ENCODE measurements around the gene NCKIPSD.

NCKIPSD gene

DNA sequence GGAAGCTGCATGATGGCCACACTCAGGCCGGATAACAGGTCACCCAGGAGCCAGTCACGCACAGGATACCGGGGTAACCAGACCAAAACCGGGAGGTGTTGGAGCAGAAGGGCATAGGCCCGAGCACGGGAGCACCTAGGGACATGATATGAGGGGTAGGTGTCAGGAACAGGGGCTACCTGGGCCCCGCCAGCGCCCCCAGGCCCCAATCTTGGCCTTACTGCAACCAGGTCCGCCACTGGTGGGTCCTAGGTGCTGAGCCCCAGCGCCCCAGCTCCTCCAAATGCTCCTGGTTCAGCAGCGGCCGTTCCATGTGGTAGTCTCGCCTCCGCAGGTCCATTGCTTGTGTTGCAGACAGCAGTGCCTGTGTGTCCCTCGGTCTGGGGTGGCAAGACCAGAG, 52.5 kb downstream of the NCKIPSD start:
- intact Hi-C loops (cut with DNase I), result no loop called here
- DNase-seq, result no peak

DNA sequence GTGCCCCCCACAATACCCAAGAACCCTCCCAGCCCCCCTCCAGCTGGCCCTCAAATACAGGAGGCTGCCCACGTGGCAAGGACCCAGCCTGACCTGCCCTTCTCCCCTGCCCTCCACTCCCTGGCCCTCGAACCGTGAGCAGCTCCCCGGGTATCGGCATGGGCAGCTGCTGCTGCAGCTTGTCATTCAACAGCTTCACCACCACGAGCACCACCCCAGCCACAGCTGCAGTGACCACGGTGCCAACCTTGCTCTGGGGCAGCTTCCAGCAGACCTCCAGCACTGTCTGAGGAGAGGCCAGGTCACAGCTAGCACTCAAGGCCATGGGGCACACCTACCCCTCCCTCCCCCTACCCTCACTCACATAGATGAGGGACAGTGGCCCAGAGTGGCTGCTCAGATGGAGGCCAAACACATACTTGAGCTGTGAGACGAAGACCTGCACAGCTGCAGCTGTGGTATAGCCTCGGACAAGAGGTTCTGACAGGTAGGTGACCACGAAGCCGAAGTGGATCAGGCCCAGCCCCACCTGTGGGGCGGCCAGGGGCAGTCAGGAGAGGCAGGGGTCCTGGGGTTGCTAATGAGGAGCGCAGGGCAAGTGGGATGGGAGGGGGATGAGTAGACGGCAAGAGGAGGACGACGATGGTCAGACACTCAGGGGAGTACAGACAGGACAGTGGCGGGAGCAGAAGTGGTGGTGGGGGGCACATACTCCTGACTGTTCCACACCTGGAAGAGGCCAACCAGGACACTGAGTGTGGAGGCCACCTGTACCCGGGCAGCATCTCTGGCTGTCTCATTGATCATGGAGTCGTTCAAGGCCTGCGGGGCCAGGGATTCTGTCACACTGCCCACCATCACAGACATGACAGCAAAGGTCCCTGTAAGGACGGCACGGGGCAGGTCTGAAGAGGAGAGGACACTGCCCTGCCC, 53.9 kb downstream of the NCKIPSD start:
- intact Hi-C loops (cut with DNase I), result no loop called here
- DNase-seq, result no peak

DNA sequence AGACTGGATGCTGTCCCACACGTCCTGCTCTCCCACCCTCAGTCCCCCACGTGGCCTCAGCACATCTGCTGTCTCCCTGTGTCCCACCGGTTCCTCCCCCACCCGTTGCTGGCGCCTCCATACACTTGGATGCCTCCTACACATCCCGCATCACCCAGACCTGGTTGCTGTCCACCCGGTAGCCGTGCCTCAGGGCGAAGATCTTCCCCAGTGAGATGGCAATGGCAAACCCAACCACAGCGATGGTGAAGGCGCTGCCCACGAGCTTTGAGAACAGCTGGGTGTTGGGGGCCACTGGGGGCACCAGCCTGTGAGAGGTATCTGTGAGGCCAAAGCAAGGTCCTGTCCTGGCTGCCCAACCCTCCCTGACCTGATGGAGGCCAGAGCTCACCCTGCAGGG, 54.9 kb downstream of the NCKIPSD start:
- intact Hi-C loops (cut with DNase I), result no loop called here
- DNase-seq, result no peak

DNA sequence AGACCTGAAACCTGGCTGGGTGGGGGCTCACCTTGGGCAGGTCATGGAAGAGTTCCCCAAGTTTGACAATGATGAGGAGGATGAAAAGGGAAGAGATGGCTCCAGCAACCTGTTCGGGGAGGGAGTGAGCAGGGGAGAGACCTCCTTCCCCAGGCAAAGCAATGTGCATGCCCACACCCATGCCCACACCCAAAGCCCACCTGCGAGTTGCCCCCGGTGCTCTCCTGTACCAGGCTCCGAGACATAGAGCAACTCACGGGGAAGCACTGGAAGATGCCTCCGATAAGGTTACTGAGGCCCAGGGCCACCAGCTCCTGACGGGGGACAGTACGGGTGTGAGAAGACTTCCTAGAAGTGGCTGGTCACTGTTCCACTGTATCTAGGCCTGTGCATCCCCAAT, 55.3 kb downstream of the NCKIPSD start:
- DNase-seq, result no peak
- intact Hi-C loops (cut with DNase I), result no loop called here

DNA sequence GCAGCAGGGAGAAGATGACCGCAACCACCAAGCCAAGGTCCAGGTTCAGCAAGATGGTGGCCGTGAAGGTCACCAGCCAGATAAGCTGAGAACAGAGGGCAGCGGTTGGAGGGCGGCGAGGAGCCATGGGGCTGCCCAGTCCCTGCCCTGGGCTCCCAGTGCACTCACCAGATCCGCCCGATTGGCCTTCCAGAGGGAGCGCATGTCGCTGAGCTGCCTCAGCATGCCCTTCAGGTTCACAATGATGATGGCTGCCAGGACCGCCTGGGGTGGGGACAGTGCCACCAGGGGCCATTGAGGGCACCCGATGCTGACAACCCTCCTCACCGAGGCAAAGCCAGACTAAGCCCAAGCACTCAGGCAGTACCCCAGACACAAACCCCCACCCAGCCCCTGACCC, 55.8 kb downstream of the NCKIPSD start:
- DNase-seq, result no peak
- intact Hi-C loops (cut with DNase I), result no loop called here

DNA sequence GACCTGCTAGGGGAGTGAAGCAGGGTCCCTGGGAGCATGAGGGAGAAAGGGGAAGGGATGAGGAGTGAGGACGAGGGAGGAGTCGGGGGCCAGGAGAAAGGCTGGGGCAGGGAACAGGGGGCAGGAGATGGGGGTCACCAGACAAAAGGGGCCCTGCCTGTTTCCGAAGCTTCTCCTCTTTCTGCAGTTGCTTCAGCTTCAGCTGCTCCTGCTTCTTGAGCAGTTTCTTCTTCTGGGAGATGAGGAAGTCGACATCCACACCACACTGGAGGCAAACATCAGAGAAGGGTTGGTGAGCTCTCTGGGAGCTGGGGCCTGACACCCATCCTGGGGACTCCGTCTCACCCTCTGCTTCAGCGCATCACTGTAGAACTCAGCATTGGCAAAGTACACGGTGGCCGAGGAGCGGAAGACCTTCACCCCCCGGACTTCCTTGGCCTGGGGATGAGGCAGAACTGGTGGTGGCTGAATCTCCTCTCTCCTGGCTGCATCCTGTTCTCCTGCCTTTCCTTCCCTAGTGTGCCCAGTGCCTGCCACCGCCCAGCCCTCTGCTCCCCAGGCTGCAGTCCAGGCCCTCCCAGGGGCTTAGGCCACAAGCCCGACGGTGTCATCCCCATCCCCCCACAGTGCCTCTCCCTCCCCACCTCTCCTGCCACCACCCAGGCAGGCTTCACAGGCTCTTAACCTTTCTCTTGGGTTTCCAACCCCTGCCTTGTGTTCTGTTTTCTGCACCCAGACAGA, 57.3 kb downstream of the NCKIPSD start:
- no peak for DNase-seq
- intact Hi-C loops (cut with DNase I), result no loop called here

DNA sequence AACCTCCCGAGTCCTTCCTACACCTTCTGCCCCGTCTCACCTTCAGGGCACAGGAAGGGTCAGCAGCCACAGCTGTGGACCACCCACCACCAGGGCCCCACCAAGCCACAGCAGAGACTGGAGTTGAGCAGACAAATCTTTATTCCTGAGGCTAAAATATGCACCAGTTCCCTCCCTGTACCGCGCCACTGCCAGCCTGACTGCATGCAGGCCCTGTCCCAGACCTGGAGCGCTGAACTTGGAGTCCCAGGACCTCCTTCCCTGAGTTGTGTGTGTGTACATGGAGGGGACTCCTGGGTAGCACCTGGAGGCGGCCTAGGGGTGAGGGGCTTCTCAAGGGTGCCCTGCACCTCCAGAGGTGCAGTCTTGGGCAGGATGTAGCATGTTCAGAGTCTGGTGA, 60.1 kb downstream of the NCKIPSD start:
- DNase-seq, result no peak
- intact Hi-C loops (cut with DNase I), result no loop called here

DNA sequence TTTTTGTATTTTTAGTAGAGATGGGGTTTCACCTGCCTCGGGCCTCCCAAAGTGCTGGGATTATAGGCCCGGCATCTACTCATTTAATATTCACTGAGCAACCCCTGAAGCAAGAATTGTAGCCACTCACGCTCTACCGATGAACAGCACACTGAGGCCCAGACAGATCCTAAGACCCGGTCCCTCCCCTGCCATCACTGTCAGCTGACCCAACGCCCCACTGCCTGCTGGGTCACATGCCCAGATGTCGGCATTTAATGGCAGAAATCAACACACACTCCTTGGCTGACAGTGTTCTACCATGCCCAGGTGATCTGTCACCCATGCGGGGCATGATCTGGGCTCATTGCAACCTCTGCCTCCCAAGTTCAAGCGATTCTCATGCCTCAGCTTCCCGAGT, 60.9 kb downstream of the NCKIPSD start:
- no peak for DNase-seq
- intact Hi-C loops (cut with DNase I), result no loop called here

DNA sequence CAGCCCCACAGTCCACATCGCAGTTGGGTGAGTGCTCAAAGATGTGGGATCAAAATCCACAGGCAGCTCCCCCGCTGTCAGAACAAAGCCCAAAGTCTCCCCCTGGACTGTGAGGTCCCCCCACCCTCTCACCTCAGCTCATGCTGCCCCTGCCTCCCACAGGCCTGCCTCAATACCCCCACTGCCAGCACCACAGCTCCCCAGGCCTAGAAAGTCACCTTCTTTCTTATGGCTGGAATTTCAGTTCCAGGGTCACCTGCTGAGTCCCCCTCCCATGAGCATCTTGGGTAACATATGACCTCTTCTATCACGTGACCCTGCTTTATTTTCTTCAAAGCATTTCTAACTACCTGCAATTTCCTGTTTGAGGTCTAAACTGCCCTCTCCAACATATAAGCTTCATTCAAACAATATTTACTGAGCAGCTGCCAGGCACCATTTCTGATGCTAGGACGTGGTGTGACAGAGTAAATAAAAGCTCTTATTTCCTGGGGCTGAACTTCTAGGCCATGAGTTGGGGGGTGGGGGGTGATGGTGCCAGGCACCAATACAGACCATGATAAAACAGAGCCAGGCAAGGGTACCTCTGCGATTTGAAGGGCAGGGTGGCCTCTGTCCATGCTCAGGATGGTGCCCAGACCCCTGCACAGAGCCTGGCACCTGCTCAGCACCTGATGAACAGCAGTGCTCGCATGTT, 61.7 kb downstream of the NCKIPSD start:
- intact Hi-C loops (cut with DNase I), result no loop called here
- no peak for DNase-seq
